ENCODE data around the gene GSDME.

DNA sequence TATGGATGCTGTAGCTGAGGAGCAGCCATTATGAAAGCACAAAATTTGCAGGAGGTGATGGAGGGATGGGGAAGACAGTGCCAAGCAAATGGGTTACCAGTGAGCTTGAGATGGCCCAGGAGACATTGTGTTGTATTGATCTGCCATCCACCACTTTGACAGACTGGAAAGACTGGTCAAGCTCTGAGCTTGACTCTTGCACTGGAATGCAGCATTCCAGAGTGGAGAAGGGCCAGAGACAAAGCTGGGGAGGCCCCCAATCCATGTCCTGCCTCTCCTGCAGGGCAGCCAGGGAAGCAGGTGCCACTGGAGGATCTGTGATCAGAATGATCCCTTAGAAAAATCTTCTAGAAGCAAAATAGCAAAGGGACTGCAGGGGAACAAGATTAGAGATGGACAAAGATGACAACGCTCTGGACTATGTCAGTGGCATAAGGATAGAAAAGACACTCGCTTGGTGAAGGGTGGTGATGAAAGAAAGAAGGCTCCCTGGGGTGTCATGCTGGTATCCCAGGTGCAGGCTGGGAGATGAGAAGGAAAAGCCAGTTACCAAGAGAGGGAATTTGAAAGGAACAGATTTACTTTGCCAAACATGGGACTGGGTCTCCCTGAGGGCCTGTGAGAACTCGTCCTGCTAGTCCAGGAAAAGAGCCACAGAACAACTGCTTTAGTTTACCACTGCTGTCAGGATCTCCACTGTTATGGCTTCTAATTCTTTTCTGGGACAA, 5.0 kb downstream of the GSDME start:
- TF ChIP-seq, protein P1, sequence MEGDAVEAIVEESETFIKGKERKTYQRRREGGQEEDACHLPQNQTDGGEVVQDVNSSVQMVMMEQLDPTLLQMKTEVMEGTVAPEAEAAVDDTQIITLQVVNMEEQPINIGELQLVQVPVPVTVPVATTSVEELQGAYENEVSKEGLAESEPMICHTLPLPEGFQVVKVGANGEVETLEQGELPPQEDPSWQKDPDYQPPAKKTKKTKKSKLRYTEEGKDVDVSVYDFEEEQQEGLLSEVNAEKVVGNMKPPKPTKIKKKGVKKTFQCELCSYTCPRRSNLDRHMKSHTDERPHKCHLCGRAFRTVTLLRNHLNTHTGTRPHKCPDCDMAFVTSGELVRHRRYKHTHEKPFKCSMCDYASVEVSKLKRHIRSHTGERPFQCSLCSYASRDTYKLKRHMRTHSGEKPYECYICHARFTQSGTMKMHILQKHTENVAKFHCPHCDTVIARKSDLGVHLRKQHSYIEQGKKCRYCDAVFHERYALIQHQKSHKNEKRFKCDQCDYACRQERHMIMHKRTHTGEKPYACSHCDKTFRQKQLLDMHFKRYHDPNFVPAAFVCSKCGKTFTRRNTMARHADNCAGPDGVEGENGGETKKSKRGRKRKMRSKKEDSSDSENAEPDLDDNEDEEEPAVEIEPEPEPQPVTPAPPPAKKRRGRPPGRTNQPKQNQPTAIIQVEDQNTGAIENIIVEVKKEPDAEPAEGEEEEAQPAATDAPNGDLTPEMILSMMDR (IDR thresholded peaks at IDR 0.05): no peak
- TF ChIP-seq POLR2A (IDR thresholded peaks at IDR 0.05): no peak
